Sigmoid colon (tissue), 4 donors: ENCODE measurements around the gene DAB2.

Source experiments
- CTCF ChIP-seq, 4 experiments: fragments of 450-650 bp in 3 of 4; fragments of 200-600 bp in 1 of 4; IDR thresholded peaks; one replicate each; pipeline ENCODE4 v1.5.1; 2016 to 2019; ENCODE audit warnings: antibody characterized with exemption in 4 of 4, mild to moderate bottlenecking in 3 of 4, moderate library complexity in 2 of 4
- EP300 ChIP-seq, 4 donors: sonication (generic); formaldehyde crosslinking; IDR thresholded peaks; one replicate each; pipeline ENCODE4 v1.6.1; 2017; ENCODE audit warnings: antibody characterized with exemption in 4 of 4
- POLR2A ChIP-seq, 2 donors: fragments of 450-650 bp; IDR thresholded peaks; one replicate each; pipeline ENCODE4 v1.6.1; 2016; ENCODE audit warnings: antibody characterized with exemption in 2 of 2, mild to moderate bottlenecking in 2 of 2, moderate library complexity in 2 of 2
- POLR2AphosphoS5 ChIP-seq, 4 donors: sonication (generic); formaldehyde crosslinking; IDR thresholded peaks; one replicate each; pipeline ENCODE4 v1.6.1; 2017; ENCODE audit warnings: antibody characterized with exemption in 4 of 4

DNA sequence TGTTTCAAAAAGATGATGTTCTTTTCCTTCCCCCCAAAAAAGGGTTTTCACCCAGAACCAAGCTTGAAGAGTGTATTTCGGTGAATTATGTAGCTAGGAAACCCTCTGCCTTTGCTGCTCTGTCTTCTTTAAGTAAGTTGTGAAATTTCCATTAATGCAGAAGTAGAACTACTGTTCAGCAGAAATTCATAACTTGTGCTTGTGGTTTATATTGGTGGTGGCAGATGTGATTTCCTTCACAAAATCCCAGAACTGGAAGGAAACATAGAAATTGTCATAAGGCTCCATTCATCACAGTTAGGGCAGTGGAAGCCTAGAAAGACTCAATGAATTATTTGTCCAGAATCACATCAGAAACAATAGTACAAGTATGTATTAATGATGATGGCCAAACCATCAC, 42.1 kb upstream of the DAB2 start:
- TF ChIP-seq CTCF (IDR thresholded peaks at IDR 0.05) (no peak), EP300 (IDR thresholded peaks at IDR 0.05) (no peak), POLR2A (IDR thresholded peaks at IDR 0.05) (no peak), POLR2AphosphoS5 (IDR thresholded peaks at IDR 0.05) (peak in 1 of 4 donors; percentile 24)
